OCI-LY1 (cell line): ENCODE results near the gene LRMDA.

Source experiments
- EZH2 ChIP-seq: fragments of 200-600 bp; sonication (generic), shearing (Covaris generic); IDR thresholded peaks from 2 replicates; pipeline ENCODE4 v1.8.0; 2017; ENCODE audit warnings: borderline replicate concordance, mixed run types, mild to moderate bottlenecking, antibody characterized with exemption, low read length, moderate library complexity, mixed read lengths
- TF ChIP-seq, protein P1 (sequence below): fragments of 200-600 bp; sonication (generic), shearing (Covaris generic); IDR thresholded peaks from 2 replicates; pipeline ENCODE4 v1.5.1; 2017; ENCODE audit warnings: mild to moderate bottlenecking, antibody characterized with exemption, low read length, moderate library complexity, mixed read lengths

DNA sequence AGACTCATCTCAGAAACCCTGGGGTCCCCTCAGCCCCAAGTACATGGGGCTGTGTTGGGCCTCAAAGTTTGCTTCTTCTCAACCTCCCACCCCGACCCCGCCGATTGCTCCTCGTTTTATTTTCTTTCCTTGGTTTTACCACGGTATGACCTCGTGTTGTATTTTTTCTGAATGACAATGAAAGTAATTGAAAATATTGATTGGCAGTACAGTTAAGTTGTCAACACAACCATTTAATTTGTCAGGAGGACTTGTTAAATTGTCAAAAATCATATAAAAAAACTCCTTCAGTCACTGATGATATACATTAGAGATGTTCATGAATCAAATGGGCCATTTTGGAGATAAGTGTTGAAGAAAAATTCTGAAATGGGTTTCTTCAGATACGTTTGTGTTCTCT, 520.7 kb downstream of the LRMDA start:
- TF ChIP-seq, protein P1, sequence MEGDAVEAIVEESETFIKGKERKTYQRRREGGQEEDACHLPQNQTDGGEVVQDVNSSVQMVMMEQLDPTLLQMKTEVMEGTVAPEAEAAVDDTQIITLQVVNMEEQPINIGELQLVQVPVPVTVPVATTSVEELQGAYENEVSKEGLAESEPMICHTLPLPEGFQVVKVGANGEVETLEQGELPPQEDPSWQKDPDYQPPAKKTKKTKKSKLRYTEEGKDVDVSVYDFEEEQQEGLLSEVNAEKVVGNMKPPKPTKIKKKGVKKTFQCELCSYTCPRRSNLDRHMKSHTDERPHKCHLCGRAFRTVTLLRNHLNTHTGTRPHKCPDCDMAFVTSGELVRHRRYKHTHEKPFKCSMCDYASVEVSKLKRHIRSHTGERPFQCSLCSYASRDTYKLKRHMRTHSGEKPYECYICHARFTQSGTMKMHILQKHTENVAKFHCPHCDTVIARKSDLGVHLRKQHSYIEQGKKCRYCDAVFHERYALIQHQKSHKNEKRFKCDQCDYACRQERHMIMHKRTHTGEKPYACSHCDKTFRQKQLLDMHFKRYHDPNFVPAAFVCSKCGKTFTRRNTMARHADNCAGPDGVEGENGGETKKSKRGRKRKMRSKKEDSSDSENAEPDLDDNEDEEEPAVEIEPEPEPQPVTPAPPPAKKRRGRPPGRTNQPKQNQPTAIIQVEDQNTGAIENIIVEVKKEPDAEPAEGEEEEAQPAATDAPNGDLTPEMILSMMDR, result no peak
- TF ChIP-seq EZH2, result no peak
